ENCODE measurements around the gene RASSF3. TPM values are rescaled to one million over a fixed set of nuclear protein-coding genes. Genes with fewer than 3 reads are reported as not detected.
"Not testable (repeated sequence)": the region's sequence is repeated elsewhere in the genome, so short reads cannot be mapped to it uniquely, and the experiment has no call there.

The RASSF3 gene
- total RNA-seq, 1 experiment from 2014 or later = 27.2 TPM

DNA sequence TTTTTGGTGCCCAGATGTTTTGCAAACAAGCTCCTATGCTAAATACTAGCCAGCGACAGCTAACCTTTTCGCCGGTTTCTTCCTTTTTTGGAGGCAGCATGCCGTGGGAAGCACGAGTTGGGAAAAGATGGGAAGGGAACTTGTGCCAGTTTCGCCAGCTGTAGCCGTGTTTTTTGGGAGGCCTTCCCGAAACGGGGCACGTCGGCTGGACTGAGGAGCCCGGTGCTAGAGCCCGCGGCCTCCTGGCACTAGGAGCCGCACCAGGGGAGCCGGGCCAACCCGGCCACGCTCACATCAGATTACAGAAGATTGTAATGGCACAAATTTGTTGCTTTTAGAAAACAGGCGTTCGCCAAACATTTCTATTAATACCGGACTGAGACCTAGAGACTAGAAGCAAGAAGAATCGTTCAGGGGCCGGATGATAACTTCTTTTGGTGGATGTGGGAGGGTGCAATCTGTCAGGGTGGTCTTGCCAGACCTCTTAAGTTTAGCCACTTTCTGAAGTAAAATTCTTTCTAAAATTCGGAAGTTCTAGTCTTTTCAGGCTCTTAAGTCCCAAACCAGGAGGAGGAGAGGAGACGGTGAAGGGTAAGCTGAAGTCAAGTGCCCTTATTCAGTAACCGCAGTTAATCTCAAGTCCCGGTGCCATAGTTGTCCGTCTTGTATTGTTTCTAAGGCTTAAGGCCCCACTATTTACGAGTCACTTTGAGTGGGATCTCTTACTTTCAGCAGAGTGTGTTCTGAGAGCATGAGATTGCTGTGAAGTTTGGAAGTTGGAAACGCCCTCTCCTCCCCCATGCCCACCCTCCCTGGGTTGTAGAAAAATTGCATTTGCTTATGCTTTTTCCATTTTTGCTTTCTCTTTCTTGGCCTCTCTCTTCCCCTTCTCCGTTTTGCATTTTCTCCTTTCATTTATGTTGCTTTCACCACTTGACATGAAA, 1.3 kb downstream of the RASSF3 start:
- peak overlapping the region; percentile 95 for H3K4me3 ChIP-seq
- H3K27me3 ChIP-seq = no peaks in the 10 kb centered on the region
- H3K4me1 ChIP-seq = no peaks in the 10 kb centered on the region
- H3K9me3 ChIP-seq (replicated peaks) = no peaks in the 10 kb centered on the region
- peak overlapping the region; percentile 98 for H3K27ac ChIP-seq
- peak; percentile 32 to 42 for DNase-seq
- no peaks in the 10 kb centered on the region; the same call in none of the 2 replicates for H3K36me3 ChIP-seq

DNA sequence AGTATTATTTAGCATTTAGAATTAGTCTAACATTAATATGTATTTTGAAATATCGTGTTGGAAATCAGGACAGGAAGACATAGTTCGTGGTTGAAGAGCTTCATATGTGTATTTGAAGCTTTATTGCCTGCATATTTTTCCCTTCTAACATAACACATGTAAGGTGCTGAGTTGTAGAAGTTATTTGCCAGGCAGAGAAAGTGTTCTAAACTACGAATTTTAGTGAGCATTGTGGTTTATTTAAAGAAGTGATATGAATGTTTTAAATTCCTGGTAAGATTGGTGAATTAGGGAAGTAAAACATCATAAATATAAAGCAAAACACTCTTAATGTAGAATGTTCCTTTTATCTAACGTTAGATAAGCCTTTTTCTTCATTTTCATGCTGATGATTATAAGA, 2.5 kb downstream of the RASSF3 start:
- DNase-seq = no peak
- Histone ChIP-seq H3K36me3 (no peaks in the 10 kb centered on the region; the same call in none of the 2 replicates), H3K4me3 (no peak overlapping the region), H3K9me3 (replicated peaks) (no peaks in the 10 kb centered on the region), H3K27me3 (no peaks in the 10 kb centered on the region), H3K27ac (no peak overlapping the region), H3K4me1 (no peaks in the 10 kb centered on the region)

DNA sequence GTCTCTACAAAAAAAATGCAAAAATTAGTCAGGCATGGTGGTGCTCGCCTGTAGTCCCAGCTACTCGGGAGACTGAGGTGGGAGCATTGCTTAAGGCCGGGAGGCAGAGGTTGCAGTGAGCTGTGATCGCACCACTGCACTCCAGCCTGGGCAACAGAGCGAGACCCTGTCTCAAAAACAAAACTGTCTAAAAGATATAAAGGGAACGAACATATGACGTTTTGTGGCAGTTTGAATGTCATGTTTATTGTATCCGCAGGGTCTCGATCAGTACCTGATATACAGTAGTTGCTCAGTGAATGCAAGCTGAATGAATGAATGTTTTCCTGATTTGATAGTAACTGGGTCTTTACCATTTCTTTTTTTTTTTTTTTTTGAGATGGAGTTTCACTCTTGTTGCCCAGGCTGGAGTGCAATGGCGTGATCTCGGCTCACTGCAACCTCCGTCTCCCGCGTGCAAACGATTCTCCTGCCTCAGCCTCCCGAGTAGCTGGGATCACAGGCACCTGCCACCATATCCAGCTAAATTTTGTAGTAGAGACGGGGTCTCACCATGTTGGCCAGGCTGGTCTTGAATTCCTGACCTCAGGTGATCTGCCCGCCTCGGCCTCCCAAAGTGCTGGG, 3.6 kb downstream of the RASSF3 start:
- not testable (repeated sequence) for H3K36me3 ChIP-seq; H3K4me1 ChIP-seq; H3K27me3 ChIP-seq; H3K4me3 ChIP-seq; DNase-seq; H3K9me3 ChIP-seq (replicated peaks); H3K27ac ChIP-seq

DNA sequence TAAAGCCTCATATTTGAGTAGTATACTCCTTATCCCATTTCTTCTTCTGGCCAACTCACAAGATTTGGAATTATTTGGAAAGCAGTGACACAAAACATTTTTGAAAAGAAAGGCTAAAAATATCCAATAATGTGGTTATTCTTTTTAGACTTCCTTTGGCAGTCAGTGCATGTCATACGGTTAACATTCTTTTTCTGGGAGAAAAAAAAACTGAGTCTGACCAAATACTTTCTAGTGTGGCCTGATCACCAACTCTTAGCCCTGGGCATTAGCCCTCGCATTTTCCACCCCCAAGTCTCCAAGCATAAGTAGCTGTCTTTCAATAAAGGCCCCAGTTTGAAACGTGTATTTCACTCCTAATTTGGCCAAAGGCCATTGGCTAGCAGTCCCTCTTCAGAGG, 5.9 kb downstream of the RASSF3 start:
- H3K9me3 ChIP-seq (replicated peaks) = no peaks in the 10 kb centered on the region
- no peak overlapping the region for H3K27ac ChIP-seq
- peaks cover 3% of the 10 kb centered on the region for H3K36me3 ChIP-seq
- no peaks in the 10 kb centered on the region for H3K27me3 ChIP-seq
- no peaks in the 10 kb centered on the region for H3K4me1 ChIP-seq
- no peak for DNase-seq
- H3K4me3 ChIP-seq = no peak overlapping the region

DNA sequence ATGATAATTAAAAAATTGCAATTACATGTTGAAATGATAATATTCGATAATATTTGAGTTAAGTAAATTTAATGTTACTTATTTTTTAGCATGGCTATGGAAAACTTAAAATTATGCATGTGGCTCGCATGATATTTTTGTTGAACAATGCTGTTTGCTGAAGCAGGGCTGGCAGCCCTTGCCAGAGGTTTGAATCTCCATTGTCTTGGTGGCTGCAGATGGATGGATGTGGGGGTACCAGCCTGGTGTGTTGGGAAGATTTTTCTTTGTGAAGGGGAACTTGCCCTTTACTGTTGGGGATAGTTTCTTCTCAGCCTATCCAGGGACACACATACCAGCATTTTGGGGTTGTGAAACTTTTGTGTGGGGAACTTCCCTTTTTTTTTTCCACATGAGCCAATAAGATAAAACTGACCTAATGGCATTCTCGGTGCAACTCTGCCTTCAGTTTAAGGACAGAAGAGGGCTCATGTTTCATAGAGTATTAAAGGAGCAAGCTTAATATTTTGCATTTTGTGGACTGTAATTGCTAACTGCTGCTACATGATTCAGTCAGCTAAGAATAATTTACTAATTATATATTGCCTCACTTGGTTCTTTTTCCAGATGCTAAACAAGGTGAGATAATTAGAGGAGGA, 8.8 kb downstream of the RASSF3 start:
- no peak for DNase-seq
- no peak overlapping the region for H3K4me3 ChIP-seq
- H3K9me3 ChIP-seq (replicated peaks) = no peaks in the 10 kb centered on the region
- no peaks in the 10 kb centered on the region for H3K27me3 ChIP-seq
- H3K36me3 ChIP-seq = peaks cover 3% of the 10 kb centered on the region
- no peaks in the 10 kb centered on the region for H3K4me1 ChIP-seq
- no peak overlapping the region for H3K27ac ChIP-seq

DNA sequence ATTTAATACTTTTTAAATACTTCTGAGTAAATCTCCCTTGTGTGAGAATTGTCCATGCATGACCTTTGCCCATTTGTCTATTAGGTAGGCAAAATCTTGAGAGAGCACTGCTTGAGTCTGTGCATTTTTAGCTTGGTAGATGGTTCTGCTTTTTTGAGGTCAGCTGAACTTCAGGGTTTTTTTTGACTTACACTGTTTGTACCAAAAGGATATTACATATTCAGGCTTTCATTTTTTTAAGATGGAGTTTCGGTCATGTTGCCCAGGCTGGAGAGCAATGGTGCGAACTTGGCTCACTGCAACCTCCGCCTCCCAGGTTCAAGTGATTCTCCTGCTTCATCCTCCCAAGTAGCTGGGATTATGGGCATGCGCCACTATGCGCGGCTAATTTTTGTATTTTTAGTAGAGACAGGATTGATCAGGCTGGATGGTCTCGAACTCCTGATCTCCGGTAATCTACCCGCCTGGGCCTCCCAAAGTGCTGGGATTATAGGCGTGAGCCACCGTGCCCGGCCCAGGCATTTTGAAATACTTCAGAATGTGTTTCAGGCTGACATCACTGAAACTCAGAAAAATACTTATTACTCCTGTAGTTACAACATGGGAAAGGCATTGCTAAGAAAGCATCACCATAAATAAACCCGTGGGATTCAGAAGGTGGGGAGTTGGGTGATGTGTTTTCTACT, 11.1 kb downstream of the RASSF3 start:
- no peak for DNase-seq
- Histone ChIP-seq H3K27ac (no peak overlapping the region), H3K4me3 (no peak overlapping the region), H3K27me3 (no peaks in the 10 kb centered on the region), H3K4me1 (no peaks in the 10 kb centered on the region), H3K36me3 (peaks cover 5% of the 10 kb centered on the region), H3K9me3 (replicated peaks) (no peaks in the 10 kb centered on the region)

DNA sequence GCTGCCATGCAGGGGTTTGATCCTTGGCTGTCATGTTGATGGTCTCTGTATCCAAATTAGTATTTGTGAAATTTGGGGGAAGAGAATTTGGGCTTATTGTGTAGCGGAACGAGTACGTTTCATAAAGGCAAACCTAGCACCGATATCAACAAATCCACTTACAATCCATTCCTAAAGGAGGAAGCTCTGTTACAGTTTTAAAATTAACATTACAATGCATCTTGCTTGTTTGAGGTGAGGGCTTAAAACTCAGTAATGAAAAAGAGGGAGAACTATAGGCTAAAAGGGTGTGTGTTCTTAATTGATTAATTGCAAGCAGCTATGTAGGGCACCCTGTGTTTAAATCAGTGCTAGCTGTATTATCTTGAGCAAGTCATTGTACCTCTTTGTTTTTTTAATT, 13.7 kb downstream of the RASSF3 start:
- Histone ChIP-seq H3K4me1 (no peaks in the 10 kb centered on the region), H3K4me3 (no peak overlapping the region), H3K36me3 (0 out of 2 replicates have a peak, but pooled peaks cover 5% of the 10 kb centered on the region), H3K27ac (no peak overlapping the region), H3K27me3 (no peaks in the 10 kb centered on the region), H3K9me3 (replicated peaks) (no peaks in the 10 kb centered on the region)
- DNase-seq = no peak

DNA sequence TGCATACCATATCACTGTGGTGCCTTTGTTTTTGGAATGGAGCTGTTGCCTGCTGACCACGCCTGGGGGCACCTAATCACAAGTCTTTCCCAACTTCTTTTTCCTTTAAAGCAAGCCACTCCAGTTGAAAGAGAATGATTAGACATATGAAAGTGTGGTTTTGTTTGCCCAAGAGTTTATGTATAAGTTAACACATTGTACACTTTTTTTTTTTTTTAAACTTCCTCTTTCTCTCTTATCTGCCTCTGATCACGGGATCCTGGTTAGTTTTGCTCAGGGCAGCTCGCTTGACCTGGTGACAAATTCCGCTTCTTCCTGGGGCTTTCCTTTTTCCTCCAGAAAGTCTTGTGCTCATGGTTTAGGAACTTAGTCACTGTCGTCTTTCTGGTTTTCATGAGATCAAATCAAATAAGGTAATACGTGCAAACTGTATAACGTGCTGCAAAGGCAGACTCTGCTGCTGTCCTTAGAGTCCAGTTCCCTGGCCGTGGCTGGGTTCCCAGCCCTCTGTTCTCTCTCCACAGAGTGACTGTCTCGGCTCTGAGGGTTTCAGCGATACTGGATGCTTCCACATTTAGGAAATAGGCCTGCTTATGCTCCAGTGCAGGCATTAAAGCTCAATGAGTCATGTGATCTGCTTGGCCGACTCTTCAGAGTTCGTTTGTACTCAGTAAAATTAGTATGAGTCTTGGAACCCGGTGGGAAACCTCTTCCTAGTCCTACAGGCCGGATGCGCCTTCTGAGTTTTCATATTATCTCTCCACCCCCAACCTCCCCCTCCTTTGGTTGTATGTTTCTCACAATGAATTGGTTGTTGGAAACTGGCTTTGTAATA, 15.2 kb downstream of the RASSF3 start:
- H3K4me1 ChIP-seq = no peaks in the 10 kb centered on the region
- no peak for DNase-seq
- no peaks in the 10 kb centered on the region for H3K27me3 ChIP-seq
- H3K27ac ChIP-seq = no peak overlapping the region
- peaks cover 8% of the 10 kb centered on the region; the same call in 1 of the 2 replicates for H3K36me3 ChIP-seq
- H3K9me3 ChIP-seq (replicated peaks) = no peaks in the 10 kb centered on the region
- H3K4me3 ChIP-seq = no peak overlapping the region

DNA sequence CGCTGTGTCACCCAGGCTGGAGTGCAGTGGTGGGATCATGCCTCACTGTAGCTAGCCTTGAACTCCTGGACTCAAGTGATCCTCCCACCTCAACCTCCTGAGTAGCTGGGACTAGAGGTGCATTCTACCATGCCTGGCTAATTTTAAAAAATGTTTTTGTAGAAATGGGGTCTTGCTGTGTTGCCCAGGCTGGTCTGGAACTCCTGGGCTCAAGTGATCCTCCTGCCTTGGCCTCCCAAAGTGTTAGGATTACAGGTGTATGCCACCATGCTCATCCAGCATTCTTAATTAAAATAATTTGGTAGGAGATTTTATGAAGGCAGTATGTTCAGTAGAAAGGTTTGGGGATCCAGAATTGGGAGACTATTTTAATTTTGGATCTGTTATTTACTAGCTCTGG, 16.3 kb downstream of the RASSF3 start:
- not testable (repeated sequence) for H3K27me3 ChIP-seq; H3K4me1 ChIP-seq; H3K27ac ChIP-seq; DNase-seq; H3K9me3 ChIP-seq (replicated peaks); H3K4me3 ChIP-seq
- peaks cover 14% of the 10 kb centered on the region; the same call in 1 of the 2 replicates for H3K36me3 ChIP-seq

DNA sequence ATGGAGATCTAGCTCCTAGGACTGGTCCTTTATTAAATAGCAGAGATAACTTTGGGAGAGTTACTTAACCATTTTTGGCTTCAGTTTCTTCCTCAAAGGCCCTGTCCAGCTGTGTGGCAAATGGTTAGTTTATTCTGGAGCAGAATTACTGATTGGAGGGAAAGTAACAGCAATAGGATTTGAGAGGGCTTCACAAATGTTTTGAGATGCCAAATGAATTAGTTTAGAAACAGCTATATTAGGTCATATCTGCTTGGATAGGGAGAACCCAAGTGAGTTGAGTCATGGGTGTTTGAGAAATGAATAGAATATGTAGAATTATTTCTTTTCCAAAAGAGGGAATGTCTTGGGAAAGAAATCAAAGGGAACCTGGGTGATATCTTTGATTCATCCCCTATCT, 17.5 kb downstream of the RASSF3 start:
- Histone ChIP-seq H3K4me1 (no peaks in the 10 kb centered on the region), H3K27ac (no peak overlapping the region), H3K36me3 (peaks cover 14% of the 10 kb centered on the region; the same call in 1 of the 2 replicates), H3K27me3 (no peaks in the 10 kb centered on the region), H3K9me3 (replicated peaks) (no peaks in the 10 kb centered on the region), H3K4me3 (no peak overlapping the region)
- DNase-seq = no peak

DNA sequence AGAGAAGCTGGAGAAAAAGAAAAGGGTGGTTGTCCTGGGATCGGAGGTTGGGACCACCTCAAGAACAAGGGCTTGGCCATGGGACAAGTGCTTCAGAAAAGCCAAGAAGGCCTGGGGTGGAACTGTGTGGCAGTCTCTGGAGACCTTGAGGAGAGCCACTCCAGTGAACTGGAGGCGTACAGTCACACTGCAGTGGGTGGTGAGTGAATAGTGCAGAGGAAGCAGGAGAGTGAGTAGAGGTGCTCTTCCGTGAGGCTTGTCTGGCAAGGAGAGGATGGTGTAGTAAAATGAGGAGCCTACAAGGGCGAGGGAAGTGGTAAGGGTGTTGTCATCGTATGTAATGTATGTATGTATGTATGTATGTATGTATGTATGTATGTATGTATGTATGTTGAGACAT, 20.9 kb downstream of the RASSF3 start:
- Histone ChIP-seq H3K27ac (no peak overlapping the region), H3K36me3 (peaks cover 15% of the 10 kb centered on the region), H3K9me3 (replicated peaks) (no peaks in the 10 kb centered on the region), H3K27me3 (no peaks in the 10 kb centered on the region), H3K4me1 (no peaks in the 10 kb centered on the region), H3K4me3 (no peak overlapping the region)
- no peak for DNase-seq

DNA sequence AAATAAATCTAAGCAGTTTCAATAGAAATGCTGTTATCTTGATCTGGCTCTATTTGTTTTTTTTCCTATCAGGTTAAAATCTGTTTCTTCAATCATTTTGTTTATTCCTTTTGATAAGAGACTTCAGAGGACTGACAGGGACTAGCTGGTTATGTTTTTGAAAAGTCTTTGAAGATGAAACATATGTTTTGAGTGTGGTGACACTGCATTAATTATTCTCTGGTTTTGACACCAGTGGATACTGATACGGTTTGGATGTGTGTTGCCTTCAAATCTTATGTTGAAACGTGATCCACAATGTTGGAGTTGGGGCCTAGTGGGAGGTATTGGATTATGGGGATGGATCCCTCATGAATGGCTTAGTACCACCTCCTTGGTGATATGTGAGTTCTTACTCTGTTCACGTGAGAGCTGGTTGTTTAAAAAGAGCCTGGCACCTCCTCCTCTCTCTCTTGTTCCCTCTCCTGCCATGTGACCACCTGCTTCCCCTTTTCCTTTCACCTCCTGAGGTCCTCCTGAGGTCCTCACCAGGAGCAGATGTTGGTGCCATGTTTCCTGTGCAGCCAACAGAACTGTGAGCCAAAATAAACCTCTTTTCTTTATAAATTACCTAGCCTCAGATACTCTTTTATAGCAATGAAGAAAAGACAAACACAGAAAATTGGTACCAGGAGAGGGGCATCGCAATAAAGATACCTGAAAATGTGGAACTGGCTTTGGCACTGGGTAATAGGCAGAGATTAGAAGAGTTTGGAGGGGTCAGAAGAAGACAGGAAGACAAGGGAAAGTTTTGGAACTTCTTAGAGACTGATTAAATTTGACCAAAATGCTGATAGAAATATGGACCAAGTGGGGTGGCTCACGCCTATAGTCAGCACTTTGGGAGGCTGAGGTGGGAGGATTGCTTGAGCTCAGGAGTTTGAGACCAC, 23.0 kb downstream of the RASSF3 start:
- Histone ChIP-seq H3K4me3 (no peak overlapping the region), H3K4me1 (no peaks in the 10 kb centered on the region), H3K9me3 (replicated peaks) (no peaks in the 10 kb centered on the region), H3K27me3 (no peaks in the 10 kb centered on the region), H3K27ac (no peak overlapping the region), H3K36me3 (peaks cover 15% of the 10 kb centered on the region)
- DNase-seq = no peak

DNA sequence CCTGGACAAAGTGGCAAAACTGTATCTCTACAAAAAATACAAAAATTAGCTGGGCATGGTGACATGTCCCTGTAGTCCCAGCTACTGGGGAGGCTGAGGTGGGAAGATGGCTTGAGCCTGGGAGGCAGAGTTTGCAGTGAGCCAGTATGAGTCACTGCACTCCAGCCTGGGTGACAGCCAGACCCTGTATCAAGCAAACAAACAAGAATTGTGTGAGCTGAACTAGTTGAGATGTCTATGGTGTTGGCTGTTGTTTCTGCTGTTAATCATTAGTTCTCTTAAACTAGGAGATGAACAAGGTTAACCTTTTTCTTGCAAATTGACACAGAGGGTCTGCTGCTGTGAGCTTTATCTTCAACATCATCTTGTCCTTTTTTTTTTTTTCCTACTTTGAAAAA, 23.6 kb downstream of the RASSF3 start:
- H3K4me1 ChIP-seq = 0 out of 2 replicates have a peak, but pooled peaks cover 3% of the 10 kb centered on the region
- H3K27me3 ChIP-seq = no peaks in the 10 kb centered on the region
- no peak overlapping the region for H3K27ac ChIP-seq
- no peaks in the 10 kb centered on the region for H3K9me3 ChIP-seq (replicated peaks)
- H3K36me3 ChIP-seq = peaks cover 15% of the 10 kb centered on the region
- H3K4me3 ChIP-seq = no peak overlapping the region
- peak in 1 of 2 experiments; percentile 15 for DNase-seq

Measured in SJCRH30 (cell line).